ENCODE data around the gene SDK2.

Gene SDK2

GRCh38 chr17:73430848-73431247, 213.4 kb downstream of the SDK2 start:
- TF ChIP-seq CTCF (IDR thresholded peaks at IDR 0.05; ENCODE audit: borderline replicate concordance, insufficient read depth, low read depth, low read length), result no peak
- H3K4me3 ChIP-seq (ENCODE audit: low read depth, low read length), result no peak overlapping the region

GRCh38 chr17:73430165-73430680, 214.0 kb downstream of the SDK2 start:
- H3K4me3 ChIP-seq (ENCODE audit: low read depth, low read length), result no peak overlapping the region
- TF ChIP-seq CTCF (IDR thresholded peaks at IDR 0.05; ENCODE audit: borderline replicate concordance, insufficient read depth, low read depth, low read length), result no peak

- H3K4me3 ChIP-seq (ENCODE audit: low read depth, low read length), result no peak overlapping the region
- TF ChIP-seq CTCF (IDR thresholded peaks at IDR 0.05; ENCODE audit: borderline replicate concordance, insufficient read depth, low read depth, low read length), result peak; percentile 92
Observed at GRCh38 chr17:73429440-73430164, 214.6 kb downstream of the SDK2 start.

- no peak for TF ChIP-seq CTCF (IDR thresholded peaks at IDR 0.05; ENCODE audit: borderline replicate concordance, insufficient read depth, low read depth, low read length)
Observed at GRCh38 chr17:73427198-73427597, 217.0 kb downstream of the SDK2 start.

GRCh38 chr17:73424571-73424970, 219.7 kb downstream of the SDK2 start:
- no peak for TF ChIP-seq CTCF (IDR thresholded peaks at IDR 0.05; ENCODE audit: borderline replicate concordance, insufficient read depth, low read depth, low read length)
- H3K4me3 ChIP-seq (ENCODE audit: low read depth, low read length), result no peak overlapping the region

More at GRCh38 chr17:73427198-73427597, 217.0 kb downstream of the SDK2 start:
- no peak overlapping the region for H3K4me3 ChIP-seq (ENCODE audit: low read depth, low read length)

- TF ChIP-seq CTCF (IDR thresholded peaks at IDR 0.05; ENCODE audit: borderline replicate concordance, insufficient read depth, low read depth, low read length), result no peak
- no peak overlapping the region for H3K4me3 ChIP-seq (ENCODE audit: low read depth, low read length)
Observed at GRCh38 chr17:73423806-73424205, 220.4 kb downstream of the SDK2 start.

- TF ChIP-seq CTCF (IDR thresholded peaks at IDR 0.05; ENCODE audit: borderline replicate concordance, insufficient read depth, low read depth, low read length), result no peak
- no peak overlapping the region for H3K4me3 ChIP-seq (ENCODE audit: low read depth, low read length)
Observed at GRCh38 chr17:73423159-73423715, 221.0 kb downstream of the SDK2 start.

Data from GM12875 (cell line).